ENCODE data around the gene RFLNA.

DNA sequence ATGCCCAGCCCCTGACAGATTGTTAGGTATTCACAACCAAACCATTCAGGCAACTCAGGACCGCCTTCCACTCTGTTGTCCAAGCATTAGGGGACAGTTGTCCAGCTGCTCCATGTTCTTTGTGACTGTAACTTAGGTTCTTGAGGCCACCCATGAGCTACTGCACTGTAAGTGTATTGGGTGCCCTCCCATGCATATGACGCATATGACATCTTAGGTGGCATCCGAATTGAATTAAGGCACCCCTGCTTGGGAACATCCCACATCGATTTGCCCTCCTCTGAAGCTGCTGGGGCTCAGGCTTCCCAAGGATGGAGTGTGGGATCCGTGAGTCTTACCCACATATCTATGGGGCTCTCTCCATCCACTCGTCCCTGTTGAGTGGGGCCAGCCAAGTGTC lies 17.7 kb downstream of the RFLNA start:
- TF ChIP-seq RFX5 (IDR thresholded peaks at IDR 0.05; ENCODE audit: low read depth, low read length) (no peak), CTCF (conservative IDR thresholded peaks at IDR 0.05; ENCODE audit: low read depth, low read length) (no peak), SMC3 (IDR thresholded peaks at IDR 0.05; ENCODE audit: low read depth, low read length) (no peak), FOS (IDR thresholded peaks at IDR 0.05; ENCODE audit: low read depth, low read length) (no peak), RCOR1 (IDR thresholded peaks at IDR 0.05; ENCODE audit: insufficient replicate concordance, low read length) (no peak), POLR2A (IDR thresholded peaks at IDR 0.05; ENCODE audit: low read depth, low read length) (no peak), RAD21 (IDR thresholded peaks at IDR 0.05; ENCODE audit: low read length) (no peak), CEBPB (IDR thresholded peaks at IDR 0.05; ENCODE audit: low read depth, low read length) (no peak)

Measured in IMR-90 (cell line).